Islet precursor cell (in vitro differentiated cells): ENCODE results near the gene SLN.

Experiments
- DNase-seq: peaks from one replicate; pipeline ENCODE4 v3.0.0-alpha.2; 2018

SLN gene

DNA sequence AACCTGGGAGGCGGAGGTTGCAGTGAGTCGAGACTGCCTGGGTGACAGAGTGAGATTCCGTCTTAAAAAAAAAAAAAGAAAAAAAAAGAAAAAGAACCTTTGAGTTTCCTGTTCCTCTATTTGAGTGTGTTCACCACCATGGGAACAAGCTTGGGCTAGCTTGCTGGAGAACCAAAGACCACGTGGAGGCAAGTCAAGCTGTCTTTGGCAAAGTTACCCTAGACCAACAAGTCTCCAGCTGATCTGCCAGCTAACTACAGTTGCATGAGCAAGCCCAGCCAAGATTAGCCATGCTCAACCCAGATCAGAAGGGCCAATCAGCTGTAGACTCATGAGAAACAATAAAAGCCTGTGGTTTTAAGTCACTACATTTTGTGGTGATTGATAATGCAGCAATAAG is 29.7 kb downstream of the SLN start:
- no peak for DNase-seq

DNA sequence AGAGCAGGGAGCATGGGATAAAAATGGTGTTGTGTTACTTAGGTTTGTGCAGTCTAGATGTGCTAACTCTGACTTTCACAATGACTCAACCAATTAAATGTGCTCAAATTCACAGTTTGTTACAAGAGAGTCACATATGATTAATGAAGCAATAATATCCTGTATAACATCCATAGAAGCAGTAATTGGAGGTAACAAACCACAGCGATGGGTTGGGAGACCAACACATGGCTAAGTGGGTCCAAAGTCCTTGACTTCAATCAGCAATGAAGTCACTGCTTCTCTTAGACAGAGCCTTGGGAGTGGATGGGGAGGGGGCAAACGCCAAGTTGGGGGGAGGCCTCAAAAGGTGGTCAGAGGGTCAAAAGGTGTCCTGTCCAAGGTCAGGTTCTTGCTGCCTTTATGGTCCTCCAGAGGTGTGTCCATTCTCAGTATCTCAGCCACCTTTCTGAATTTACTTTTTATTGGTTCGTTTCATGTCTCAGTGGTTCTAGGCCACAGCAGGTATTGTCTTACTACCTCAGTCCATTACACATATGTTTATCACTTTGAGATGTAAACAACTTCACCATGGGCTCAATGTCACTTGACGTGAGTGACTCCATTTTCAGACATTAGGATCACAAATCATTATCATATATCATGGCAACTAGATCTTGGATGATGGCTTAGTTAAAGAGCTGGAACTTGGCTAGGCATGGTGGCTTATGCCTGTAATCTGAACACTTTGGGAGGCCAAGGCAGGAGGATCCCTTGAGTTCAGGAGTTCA is 32.4 kb downstream of the SLN start:
- DNase-seq, result no peak

- DNase-seq, result no peak
Observed at GRCh38 chr11:107678632-107678971, 33.3 kb downstream of the SLN start.

GRCh38 chr11:107677924-107678631 is 33.8 kb downstream of the SLN start:
- no peak for DNase-seq

DNA sequence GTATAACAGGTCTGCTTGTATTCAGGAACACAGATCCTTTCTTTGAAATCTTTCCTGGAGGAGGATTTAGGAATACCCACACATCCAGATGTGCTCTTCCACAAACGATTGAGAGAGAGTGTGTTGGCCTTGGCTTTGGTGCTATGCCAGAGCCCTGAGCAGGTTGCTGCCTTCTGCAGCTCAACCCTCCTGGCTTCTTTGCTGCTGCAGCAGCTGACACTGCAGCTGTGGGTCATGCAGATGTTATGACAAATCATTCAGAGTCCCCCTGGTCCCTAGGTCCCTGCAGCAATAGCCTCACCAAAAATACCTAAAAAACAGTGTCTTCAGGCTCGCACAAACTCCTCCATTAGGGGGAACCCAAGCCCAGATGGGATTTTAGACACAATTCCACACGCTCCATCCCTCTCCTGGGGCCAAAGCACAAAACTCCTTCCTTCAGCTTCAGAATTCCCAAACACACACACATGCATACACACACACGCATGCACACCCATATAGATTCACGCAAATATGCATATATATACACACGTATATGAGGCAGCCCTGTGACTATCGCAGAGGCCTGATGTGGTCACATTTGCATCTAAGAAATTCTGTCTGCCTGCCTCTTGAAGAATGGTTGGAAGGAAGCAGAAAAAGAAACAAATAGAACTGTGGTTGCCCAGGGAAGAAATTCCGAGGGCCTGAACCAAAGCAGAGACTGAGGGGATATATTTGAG is 35.4 kb downstream of the SLN start:
- no peak for DNase-seq

GRCh38 chr11:107675902-107676301 is 36.0 kb downstream of the SLN start:
- no peak for DNase-seq

DNA sequence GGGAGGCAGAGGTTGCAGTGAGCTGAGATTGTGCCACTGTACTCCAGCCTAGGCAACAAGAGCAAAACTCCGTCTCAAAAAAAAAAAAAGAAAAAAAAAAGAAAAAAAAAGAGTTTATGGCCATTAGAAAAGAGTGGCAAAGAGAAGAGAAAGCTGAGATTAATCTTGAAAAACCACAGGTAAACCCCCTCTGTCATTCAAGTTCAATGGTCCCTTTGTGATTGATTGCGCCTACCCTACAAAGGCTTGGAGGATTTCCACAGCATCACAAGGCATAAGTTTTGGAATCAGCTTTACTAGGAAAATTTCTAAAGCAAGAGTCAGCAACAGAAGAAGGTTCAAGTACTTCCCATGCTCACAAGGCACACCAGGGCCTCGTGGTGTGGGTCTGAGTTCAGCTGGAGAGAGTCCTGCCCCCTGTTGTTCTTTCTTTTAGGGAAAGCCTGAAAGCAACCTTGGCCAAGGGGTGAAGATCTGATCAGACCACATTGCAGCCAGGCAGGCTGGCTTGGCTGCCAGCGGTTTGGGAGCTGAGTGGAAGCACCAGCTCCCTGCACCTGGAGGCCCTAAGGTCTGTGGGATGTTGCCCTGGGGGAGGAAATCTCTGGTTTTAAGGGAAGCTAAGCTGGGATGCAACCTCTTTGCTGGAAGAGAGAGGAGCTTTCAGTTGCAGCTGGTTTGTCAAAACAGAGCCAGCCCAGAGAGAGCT is 41.8 kb downstream of the SLN start:
- no peak for DNase-seq

DNA sequence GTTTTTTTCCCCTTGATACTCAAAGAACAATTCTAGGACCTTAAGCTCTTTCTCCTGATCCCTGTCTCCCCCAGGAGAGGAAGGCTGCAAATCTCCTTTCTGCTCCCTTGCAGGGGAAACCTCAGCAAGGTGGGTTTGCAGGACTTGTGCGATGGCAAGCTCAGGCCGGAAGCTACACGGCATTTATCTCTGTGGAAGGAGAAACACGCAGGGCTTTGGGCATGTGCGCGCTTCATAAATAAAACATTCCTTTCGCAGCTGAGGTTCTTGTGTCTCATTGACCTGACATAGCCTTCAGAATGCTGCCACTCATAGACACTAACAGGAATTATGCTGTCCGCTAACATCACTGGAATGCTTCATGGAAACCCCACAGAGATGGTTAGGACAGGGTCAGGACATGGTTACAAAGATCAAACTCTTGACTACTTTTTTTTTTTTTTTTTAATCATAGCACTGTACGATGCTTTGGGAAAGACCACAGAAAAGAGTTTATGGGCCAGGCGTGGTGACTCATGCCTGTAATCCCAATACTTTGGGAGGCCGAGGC is 42.6 kb downstream of the SLN start:
- no peak for DNase-seq

GRCh38 chr11:107666911-107667613 is 44.8 kb downstream of the SLN start:
- DNase-seq, result no peak

GRCh38 chr11:107665018-107665417 is 46.8 kb downstream of the SLN start:
- DNase-seq, result no peak

- no peak for DNase-seq
Observed at GRCh38 chr11:107661656-107662055, 50.2 kb downstream of the SLN start.

GRCh38 chr11:107660066-107660465 is 51.8 kb downstream of the SLN start:
- DNase-seq, result no peak

DNA sequence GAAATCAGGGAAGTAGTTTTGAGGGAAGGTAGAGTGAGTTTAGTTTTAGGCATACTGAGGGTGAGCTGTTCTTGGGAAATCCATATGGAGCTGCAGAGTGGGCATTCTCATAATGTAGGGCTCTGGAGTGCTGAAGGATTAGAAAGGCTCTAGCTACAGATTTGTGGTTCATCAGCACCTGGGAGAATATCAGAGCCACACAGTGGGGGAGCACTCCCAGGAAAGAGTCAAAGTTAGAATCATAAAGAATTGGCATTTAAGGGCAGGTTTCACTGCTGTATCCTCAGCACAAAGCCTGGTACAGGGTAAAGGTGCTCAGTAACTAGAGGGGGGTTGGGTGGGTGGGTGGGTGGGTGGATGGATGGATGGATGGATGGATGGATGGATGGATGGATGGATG is 52.5 kb downstream of the SLN start:
- DNase-seq, result no peak
